ENCODE data around the gene CSAD. TPM values are rescaled to one million over a fixed set of nuclear protein-coding genes. Genes with fewer than 3 reads are reported as not detected.

The CSAD gene
- total RNA-seq, 6 experiments from 2014 or later = 20.6 to 54.2 (median 37.1) TPM

DNA sequence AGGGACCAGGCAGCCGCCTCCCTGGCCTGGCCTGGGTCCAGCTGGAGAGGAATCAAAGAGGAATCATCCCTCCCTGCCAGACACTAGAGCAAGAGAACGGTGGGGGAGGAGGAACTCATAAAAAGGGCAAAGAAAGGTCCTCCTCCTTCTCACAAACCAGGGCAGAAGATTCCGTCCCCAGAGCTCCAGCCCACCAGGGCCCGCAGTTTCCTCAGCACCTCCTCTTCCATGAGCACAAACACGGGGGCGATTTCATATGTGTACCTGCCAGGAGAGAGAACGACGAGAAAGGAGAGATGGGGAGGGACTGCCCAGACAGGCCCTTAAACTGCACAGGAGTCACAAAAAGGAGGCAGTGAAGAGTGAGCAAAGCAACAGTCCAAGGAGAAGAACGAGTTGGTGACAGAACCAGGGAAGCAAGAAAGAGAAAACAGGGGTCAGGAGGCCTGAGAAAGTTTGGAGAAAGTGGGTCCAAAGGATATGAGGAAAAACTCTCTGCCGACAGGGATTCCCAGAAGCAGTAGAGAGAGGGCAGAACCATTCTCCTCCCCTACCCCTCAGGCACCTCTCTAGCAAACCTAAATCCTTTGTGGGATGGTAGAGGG lies 8.9 kb downstream of the CSAD start:
- Histone ChIP-seq H3K4me1 (peaks cover 0 to 74% (median 25%) of the 10 kb centered on the region in 4 donors), H3K4me3 (no peak overlapping the region), H3K27ac (peak overlapping the region in 1 of 3 donors; percentile 33), H3K36me3 (no peaks in the 10 kb centered on the region), H3K9me3 (no peaks in the 10 kb centered on the region), H3K27me3 (no peaks in the 10 kb centered on the region)
- TF ChIP-seq, protein P1, sequence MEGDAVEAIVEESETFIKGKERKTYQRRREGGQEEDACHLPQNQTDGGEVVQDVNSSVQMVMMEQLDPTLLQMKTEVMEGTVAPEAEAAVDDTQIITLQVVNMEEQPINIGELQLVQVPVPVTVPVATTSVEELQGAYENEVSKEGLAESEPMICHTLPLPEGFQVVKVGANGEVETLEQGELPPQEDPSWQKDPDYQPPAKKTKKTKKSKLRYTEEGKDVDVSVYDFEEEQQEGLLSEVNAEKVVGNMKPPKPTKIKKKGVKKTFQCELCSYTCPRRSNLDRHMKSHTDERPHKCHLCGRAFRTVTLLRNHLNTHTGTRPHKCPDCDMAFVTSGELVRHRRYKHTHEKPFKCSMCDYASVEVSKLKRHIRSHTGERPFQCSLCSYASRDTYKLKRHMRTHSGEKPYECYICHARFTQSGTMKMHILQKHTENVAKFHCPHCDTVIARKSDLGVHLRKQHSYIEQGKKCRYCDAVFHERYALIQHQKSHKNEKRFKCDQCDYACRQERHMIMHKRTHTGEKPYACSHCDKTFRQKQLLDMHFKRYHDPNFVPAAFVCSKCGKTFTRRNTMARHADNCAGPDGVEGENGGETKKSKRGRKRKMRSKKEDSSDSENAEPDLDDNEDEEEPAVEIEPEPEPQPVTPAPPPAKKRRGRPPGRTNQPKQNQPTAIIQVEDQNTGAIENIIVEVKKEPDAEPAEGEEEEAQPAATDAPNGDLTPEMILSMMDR (IDR thresholded peaks at IDR 0.05) = no peak
- TF ChIP-seq POLR2A (IDR thresholded peaks at IDR 0.05) = no peak
- ATAC-seq (peak; percentile 10 to 49 (median 26)), DNase-seq (peak; percentile 74 to 82 (median 74))
- intact Hi-C loops (cut with DNase I) = no loop called here
- 30% methylated on average over 8 of the region's 10 CpGs for WGBS (ENCODE audit: insufficient coverage, low coverage, low lambda C conversion rate, missing lambda C conversion rate)

DNA sequence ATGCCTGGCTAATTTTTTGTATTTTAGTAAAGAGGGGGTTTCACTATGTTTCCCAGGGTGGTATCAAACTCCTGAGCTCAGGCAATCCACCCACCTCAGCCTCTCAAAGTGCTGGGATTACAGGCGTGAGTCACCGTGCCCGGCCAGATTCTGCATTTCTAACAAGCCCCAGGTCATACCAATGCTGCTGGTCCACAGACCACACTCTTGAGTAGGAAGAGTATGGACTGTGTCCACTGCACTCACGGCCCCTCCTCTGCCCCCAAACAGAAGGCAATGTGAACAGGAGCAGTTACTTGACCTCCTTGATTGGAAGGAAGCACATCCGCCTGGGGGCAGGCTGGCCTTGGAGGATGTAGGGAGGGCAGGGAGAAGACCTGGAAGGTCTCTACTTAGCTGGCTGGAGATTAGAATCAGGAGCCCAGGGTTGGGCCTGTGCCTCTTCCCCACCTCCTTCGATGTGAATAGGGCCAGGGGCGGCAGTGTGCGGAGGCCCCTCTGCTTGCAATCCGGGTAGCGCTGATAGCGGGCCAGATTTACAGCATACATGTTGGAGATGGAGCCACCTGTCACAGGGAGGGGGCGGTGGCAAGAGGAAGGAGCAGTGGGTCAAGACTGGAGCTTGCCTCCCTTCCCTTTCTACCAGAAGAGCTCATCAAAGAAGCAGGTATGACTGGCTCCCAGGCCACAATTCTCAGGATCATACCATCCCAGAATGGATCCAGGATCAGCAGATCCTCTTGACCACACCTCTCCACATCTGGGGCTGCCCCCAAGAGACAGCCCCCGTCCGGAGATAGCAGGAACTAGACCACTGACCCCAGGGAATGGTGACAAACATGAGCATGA lies 9.6 kb downstream of the CSAD start:
- 63% methylated on average over 10 of the region's 14 CpGs for WGBS (ENCODE audit: insufficient coverage, low coverage, low lambda C conversion rate, missing lambda C conversion rate)
- Histone ChIP-seq H3K27me3 (no peaks in the 10 kb centered on the region), H3K9me3 (no peaks in the 10 kb centered on the region), H3K36me3 (no peaks in the 10 kb centered on the region), H3K4me3 (no peak overlapping the region), H3K4me1 (peaks cover 0 to 66% (median 22%) of the 10 kb centered on the region in 4 donors), H3K27ac (peak overlapping the region in 1 of 3 donors; percentile 33)
- DNase-seq (no peak), ATAC-seq (peak in 2 of 4 donors; percentile 1 to 7)
- intact Hi-C loops (cut with DNase I) = no loop called here
- TF ChIP-seq, protein P1 (IDR thresholded peaks at IDR 0.05) = no peak

DNA sequence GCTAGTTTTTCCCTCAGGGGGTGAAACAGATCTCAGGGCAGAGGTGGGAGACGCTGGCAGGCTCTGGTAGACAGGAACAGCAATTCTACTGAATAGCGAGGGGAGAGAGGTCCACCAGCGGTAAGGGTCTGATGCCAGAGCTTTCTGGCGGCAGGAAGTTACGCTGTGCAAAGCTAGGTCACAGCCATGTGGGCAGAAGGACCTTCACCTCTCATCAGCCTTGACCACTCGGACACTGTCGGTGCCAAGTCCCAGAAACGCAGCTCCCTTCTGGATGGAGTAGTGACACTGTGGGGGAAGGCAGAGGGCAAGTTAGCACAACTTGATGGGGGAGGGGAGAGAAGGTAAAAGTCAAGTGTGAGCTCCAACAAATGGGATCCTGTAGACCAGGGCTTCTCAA lies 10.5 kb downstream of the CSAD start:
- H3K36me3 ChIP-seq = no peaks in the 10 kb centered on the region
- TF ChIP-seq POLR2A (IDR thresholded peaks at IDR 0.05) = peak; percentile 85
- TF ChIP-seq, protein P1 (IDR thresholded peaks at IDR 0.05) = no peak
- peak; percentile 75 to 92 (median 88) for DNase-seq
- peak overlapping the region; percentile 41 to 56 (median 49) for H3K4me3 ChIP-seq
- no peaks in the 10 kb centered on the region for H3K27me3 ChIP-seq
- 45% methylated on average over 7 of the region's 8 CpGs for WGBS (ENCODE audit: insufficient coverage, low coverage, low lambda C conversion rate, missing lambda C conversion rate)
- H3K27ac ChIP-seq = peak overlapping the region; percentile 43 to 75 (median 60)
- intact Hi-C loops (cut with DNase I) = no loop called here
- peak; percentile 64 to 82 (median 70) for ATAC-seq
- H3K4me1 ChIP-seq = peaks cover 0 to 57% (median 17%) of the 10 kb centered on the region in 4 donors
- H3K9me3 ChIP-seq = no peaks in the 10 kb centered on the region

DNA sequence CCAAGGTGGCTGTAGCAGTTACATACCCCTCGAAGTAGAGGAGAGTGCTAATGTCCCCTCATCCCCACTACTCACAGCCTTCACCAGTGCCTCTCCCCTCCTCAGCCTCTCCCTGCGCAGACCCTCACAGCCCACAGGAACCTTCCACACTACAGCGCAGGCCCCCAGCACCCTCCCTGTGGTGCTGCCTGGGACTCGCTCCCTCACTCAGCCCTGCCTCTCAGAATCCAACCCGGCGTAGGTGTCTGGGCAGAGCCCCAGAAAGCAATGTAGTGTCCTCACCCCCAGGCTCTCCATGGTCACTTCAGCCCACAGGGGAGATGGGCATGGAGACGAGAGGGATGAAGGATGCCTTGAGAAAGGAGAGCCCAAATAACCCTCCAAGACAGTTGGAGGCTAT lies 11.1 kb downstream of the CSAD start:
- no peaks in the 10 kb centered on the region for H3K27me3 ChIP-seq
- H3K9me3 ChIP-seq = no peaks in the 10 kb centered on the region
- no peak for DNase-seq
- TF ChIP-seq POLR2A (IDR thresholded peaks at IDR 0.05) = no peak
- TF ChIP-seq, protein P1 (IDR thresholded peaks at IDR 0.05) = no peak
- WGBS (ENCODE audit: insufficient coverage, low coverage, low lambda C conversion rate, missing lambda C conversion rate) = 42% methylated on average over 3 of the region's 7 CpGs
- peak overlapping the region; percentile 41 to 56 (median 49) for H3K4me3 ChIP-seq
- H3K4me1 ChIP-seq = peaks cover 0 to 53% (median 15%) of the 10 kb centered on the region in 4 donors
- intact Hi-C loops (cut with DNase I) = loop anchor here in 1 of 2 donors (10.0 kb wide), 1 partner anchor 105 kb away; no protein-coding TSS in a partner anchor
- peak; percentile 40 to 59 (median 45) for ATAC-seq
- H3K36me3 ChIP-seq = no peaks in the 10 kb centered on the region
- peak overlapping the region; percentile 43 to 75 (median 60) for H3K27ac ChIP-seq

Data from right lobe of liver (tissue), 6 donors.